ENCODE results near the gene TRIM63. TPM values are rescaled to one million over a fixed set of nuclear protein-coding genes. Genes with fewer than 3 reads are reported as not detected.

Gene TRIM63
- polyA plus RNA-seq, 1 of the 3 experiments (the other 2 are of a cell fraction): not detected

- Histone ChIP-seq H2AFZ (ENCODE audit: low read depth) (no peak overlapping the region), H3K27ac (ENCODE audit: low read depth in 2 of 2, low read length in 1 of 2) (no peak overlapping the region), H3K79me2 (ENCODE audit: insufficient read depth) (no peaks in the 10 kb centered on the region), H3K27me3 (ENCODE audit: insufficient read depth) (no peaks in the 10 kb centered on the region), H3K9me3 (no peaks in the 10 kb centered on the region), H3K4me2 (no peak overlapping the region), H3K4me1 (ENCODE audit: control insufficient read depth in 1 of 2, insufficient read depth in 2 of 2, low read depth in 1 of 2, low read length in 1 of 2) (peaks cover 8 to 15% of the 10 kb centered on the region in 2 experiments; a peak in 2 of 4 replicates), H4K20me1 (ENCODE audit: insufficient read depth) (no peaks in the 10 kb centered on the region), H3K4me3 (ENCODE audit: low read depth in 2 of 2, low read length in 1 of 2) (no peak overlapping the region), H3F3A (replicated peaks; ENCODE audit: insufficient read depth) (no peaks in the 10 kb centered on the region), H3K9ac (no peak overlapping the region), H3K36me3 (replicated peaks in 1 of 2; ENCODE audit: control insufficient read depth in 1 of 2, insufficient read depth in 2 of 2, low read length in 1 of 2) (no peaks in the 10 kb centered on the region), H3K9me2 (no peaks in the 10 kb centered on the region)
- ChIA-PET CTCF (interaction anchor here (0.9 to 1.5 kb wide), 3 partner anchors 8 to 118 kb away, joined by 3 to 6 read pairs (median 4); partner anchors contain the start of gene PAFAH2), POLR2A (no interaction called here)
- DNase-seq: no peak
- 48% methylated on average over 3 of the region's 3 CpGs for WGBS (ENCODE audit: low lambda C conversion rate)
- TF ChIP-seq FOXM1 (IDR thresholded peaks at IDR 0.05; ENCODE audit: low read depth) (no peak), NRF1 (IDR thresholded peaks at IDR 0.05; ENCODE audit: low read depth, low read length) (no peak), NFIC (IDR thresholded peaks at IDR 0.05; ENCODE audit: borderline replicate concordance) (no peak), USF1 (IDR thresholded peaks at IDR 0.05; ENCODE audit: borderline replicate concordance, low read depth) (no peak), RFX5 (IDR thresholded peaks at IDR 0.05; ENCODE audit: low read length) (no peak), CTCF (IDR thresholded peaks at IDR 0.05) (no peak), GABPA (IDR thresholded peaks at IDR 0.05; ENCODE audit: low read depth) (no peak), POLR2AphosphoS5 (IDR thresholded peaks at IDR 0.05; ENCODE audit: low read depth, low read length) (no peak), JUND (IDR thresholded peaks at IDR 0.05) (no peak), SMC3 (IDR thresholded peaks at IDR 0.05; ENCODE audit: low read depth, low read length) (no peak), PBX3 (IDR thresholded peaks at IDR 0.05) (no peak), TCF12 (IDR thresholded peaks at IDR 0.05) (no peak), IRF3 (IDR thresholded peaks at IDR 0.05; ENCODE audit: low read depth, low read length) (no peak), SIN3A (IDR thresholded peaks at IDR 0.05; ENCODE audit: borderline replicate concordance, low read depth, low read length) (no peak)
Observed at GRCh38 chr1:26012864-26013263, 54.6 kb downstream of the TRIM63 start.

GRCh38 chr1:26010825-26011224, 56.6 kb downstream of the TRIM63 start:
- Histone ChIP-seq H3F3A (replicated peaks; ENCODE audit: insufficient read depth) (no peaks in the 10 kb centered on the region), H3K36me3 (replicated peaks in 1 of 2; ENCODE audit: control insufficient read depth in 1 of 2, insufficient read depth in 2 of 2, low read length in 1 of 2) (no peaks in the 10 kb centered on the region), H3K4me1 (ENCODE audit: control insufficient read depth in 1 of 2, insufficient read depth in 2 of 2, low read depth in 1 of 2, low read length in 1 of 2) (no peaks in the 10 kb centered on the region), H3K9me3 (no peaks in the 10 kb centered on the region), H3K9me2 (no peaks in the 10 kb centered on the region), H4K20me1 (ENCODE audit: insufficient read depth) (no peaks in the 10 kb centered on the region), H3K4me2 (no peak overlapping the region), H2AFZ (ENCODE audit: low read depth) (no peak overlapping the region), H3K4me3 (ENCODE audit: low read depth in 2 of 2, low read length in 1 of 2) (no peak overlapping the region), H3K9ac (no peak overlapping the region), H3K27me3 (ENCODE audit: insufficient read depth) (no peaks in the 10 kb centered on the region), H3K27ac (ENCODE audit: low read depth in 2 of 2, low read length in 1 of 2) (no peak overlapping the region), H3K79me2 (ENCODE audit: insufficient read depth) (no peaks in the 10 kb centered on the region)
- CTCF ChIA-PET: interaction anchor here (0.8 to 2.4 kb wide), 10 partner anchors 9 to 223 kb away, joined by 3 to 10 read pairs (median 4); partner anchors contain the start of genes CEP85, EXTL1 and PAFAH2
- TF ChIP-seq TEAD4 (IDR thresholded peaks at IDR 0.05; ENCODE audit: borderline replicate concordance, insufficient read depth): no peak
- WGBS (ENCODE audit: low lambda C conversion rate): 97% methylated on average over 3 of the region's 3 CpGs
- POLR2A ChIA-PET: no interaction called here
- DNase-seq: no peak

All from SK-N-SH (cell line).